Glutamatergic neuron (in vitro differentiated cells): Measurements from ENCODE around the gene TOMM6. TPM values are rescaled to one million over a fixed set of nuclear protein-coding genes. Genes with fewer than 3 reads are reported as not detected.
"Not testable (repeated sequence)": the region's sequence is repeated elsewhere in the genome, so short reads cannot be mapped to it uniquely, and the experiment has no call there.

Experiments used
- DNase-seq: peaks from one replicate; pipeline ENCODE4 v3.0.0; 2022
- H3K27ac Mint-ChIP-seq: one replicate; pipeline ENCODE4 v1.8.0; 2020; ENCODE audit warnings: mild to moderate bottlenecking, mixed read lengths, inconsistent platforms; ENCODE audit not compliant: unreplicated experiment
- H3K27me3 Mint-ChIP-seq: one replicate; pipeline ENCODE4 v1.8.0; 2020; ENCODE audit warnings: mild to moderate bottlenecking, moderate library complexity, mixed read lengths, inconsistent platforms; ENCODE audit not compliant: unreplicated experiment
- H3K36me3 Mint-ChIP-seq: one replicate; pipeline ENCODE4 v1.8.0; 2020; ENCODE audit warnings: mild to moderate bottlenecking, mixed read lengths, inconsistent platforms; ENCODE audit not compliant: unreplicated experiment
- H3K4me1 Mint-ChIP-seq: one replicate; pipeline ENCODE4 v1.8.0; 2020; ENCODE audit warnings: mild to moderate bottlenecking, low read depth, mixed read lengths, inconsistent platforms; ENCODE audit not compliant: unreplicated experiment
- H3K4me3 Mint-ChIP-seq: one replicate; pipeline ENCODE4 v1.8.0; 2020; ENCODE audit warnings: mild to moderate bottlenecking, mixed read lengths, inconsistent platforms; ENCODE audit not compliant: unreplicated experiment
- H3K9me3 Mint-ChIP-seq: one replicate; pipeline ENCODE4 v1.8.0; 2020; ENCODE audit warnings: mild to moderate bottlenecking, moderate library complexity, mixed read lengths, inconsistent platforms; ENCODE audit not compliant: unreplicated experiment
- total RNA-seq: library from RNA; stranded (reverse); fragmentation: NEBNext Ultra II Directional; extraction: Animal tissue kit (Norgen Biotek cat#: 25700); gene quantifications from one replicate; pipeline ENCODE4 v1.2.1, GENCODE V29; 2021; ENCODE audit not compliant: unreplicated experiment
- TF ChIP-seq, protein P1 (sequence below): fragments of 200-600 bp; sonication (generic); IDR thresholded peaks from one replicate; pipeline ENCODE4 v1.5.0; 2021; ENCODE audit not compliant: partially characterized antibody, unreplicated experiment

TOMM6 gene
- total RNA-seq, 1 donor from 2014 or later = 111 TPM

DNA sequence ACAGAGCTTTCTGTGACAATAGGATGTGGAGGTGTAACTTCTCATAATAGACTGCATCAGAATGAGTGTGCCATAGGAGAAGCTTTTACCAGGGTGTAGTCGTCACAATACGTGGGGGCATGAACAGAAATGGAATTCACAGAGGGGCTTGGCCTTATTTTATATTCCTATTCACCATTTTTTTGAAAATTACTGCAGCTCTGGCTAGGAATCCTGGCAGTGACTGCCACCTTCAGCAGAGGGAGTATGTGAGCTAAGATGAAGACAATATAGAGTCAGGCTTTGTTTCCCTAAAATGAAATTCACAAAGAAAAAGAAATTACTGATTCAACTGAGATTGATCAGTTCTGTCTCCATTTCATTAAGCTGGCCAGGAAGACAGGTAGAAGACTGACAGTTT, 13.9 kb downstream of the TOMM6 start:
- Mint-ChIP-seq H3K36me3 (no peaks in the 10 kb centered on the region), H3K9me3 (peaks cover 4% of the 10 kb centered on the region), H3K4me3 (no peak overlapping the region), H3K27me3 (no peaks in the 10 kb centered on the region), H3K27ac (no peak overlapping the region), H3K4me1 (peaks cover 3% of the 10 kb centered on the region)
- TF ChIP-seq, protein P1, sequence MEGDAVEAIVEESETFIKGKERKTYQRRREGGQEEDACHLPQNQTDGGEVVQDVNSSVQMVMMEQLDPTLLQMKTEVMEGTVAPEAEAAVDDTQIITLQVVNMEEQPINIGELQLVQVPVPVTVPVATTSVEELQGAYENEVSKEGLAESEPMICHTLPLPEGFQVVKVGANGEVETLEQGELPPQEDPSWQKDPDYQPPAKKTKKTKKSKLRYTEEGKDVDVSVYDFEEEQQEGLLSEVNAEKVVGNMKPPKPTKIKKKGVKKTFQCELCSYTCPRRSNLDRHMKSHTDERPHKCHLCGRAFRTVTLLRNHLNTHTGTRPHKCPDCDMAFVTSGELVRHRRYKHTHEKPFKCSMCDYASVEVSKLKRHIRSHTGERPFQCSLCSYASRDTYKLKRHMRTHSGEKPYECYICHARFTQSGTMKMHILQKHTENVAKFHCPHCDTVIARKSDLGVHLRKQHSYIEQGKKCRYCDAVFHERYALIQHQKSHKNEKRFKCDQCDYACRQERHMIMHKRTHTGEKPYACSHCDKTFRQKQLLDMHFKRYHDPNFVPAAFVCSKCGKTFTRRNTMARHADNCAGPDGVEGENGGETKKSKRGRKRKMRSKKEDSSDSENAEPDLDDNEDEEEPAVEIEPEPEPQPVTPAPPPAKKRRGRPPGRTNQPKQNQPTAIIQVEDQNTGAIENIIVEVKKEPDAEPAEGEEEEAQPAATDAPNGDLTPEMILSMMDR = peak; percentile 27
- no peak for DNase-seq

DNA sequence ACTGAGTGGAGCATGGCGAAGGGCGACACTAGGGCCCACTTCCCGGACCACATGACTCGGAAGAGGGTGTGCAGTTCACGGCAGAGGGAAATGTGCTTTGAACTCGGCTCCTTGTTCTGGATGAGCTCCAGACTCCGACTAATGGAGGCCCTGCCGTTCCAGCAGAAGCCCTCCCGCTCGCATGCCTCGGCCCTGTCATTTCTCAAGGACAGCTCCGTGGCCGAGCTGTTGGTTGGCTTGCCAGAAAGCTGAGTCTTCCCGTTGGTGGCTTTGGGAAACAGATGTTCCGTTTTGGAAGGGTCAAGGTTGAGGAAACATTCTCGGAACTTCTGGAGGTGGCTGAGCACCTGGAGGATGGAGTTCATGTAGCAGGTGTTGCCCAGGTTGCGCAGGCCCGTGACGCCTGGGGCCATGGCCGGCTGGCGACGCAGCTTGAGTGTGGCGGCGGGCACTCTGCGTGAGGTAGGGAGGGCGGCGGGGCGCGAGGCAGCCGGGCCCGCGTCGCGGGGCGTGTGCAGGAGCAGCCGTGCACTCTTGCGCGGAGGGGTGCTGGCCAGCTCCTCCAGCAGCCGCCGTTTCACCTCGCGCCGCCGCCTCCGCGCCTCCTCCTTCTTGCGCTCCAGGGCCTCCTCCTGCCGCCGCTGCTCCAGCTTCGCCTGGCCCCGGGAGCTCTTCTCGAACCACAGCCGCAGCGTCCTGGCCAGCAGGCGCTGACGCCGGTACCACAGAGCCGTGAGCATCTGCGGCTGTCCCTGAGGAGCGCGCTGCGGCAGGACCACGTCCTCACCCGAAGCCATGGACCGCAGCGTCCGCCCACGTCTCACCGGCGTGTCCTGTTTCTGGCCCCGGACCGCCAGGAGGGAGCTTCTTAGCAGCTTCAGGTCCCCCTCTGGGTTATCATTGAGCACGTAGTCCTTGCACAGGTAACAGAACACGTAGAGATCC, 18.6 kb downstream of the TOMM6 start:
- H3K4me3 Mint-ChIP-seq = no peak overlapping the region
- no peaks in the 10 kb centered on the region for H3K36me3 Mint-ChIP-seq
- no peaks in the 10 kb centered on the region for H3K27me3 Mint-ChIP-seq
- H3K4me1 Mint-ChIP-seq = peaks cover 3% of the 10 kb centered on the region
- H3K9me3 Mint-ChIP-seq = no peaks in the 10 kb centered on the region
- TF ChIP-seq, protein P1 = no peak
- H3K27ac Mint-ChIP-seq = no peak overlapping the region
- DNase-seq = no peak

DNA sequence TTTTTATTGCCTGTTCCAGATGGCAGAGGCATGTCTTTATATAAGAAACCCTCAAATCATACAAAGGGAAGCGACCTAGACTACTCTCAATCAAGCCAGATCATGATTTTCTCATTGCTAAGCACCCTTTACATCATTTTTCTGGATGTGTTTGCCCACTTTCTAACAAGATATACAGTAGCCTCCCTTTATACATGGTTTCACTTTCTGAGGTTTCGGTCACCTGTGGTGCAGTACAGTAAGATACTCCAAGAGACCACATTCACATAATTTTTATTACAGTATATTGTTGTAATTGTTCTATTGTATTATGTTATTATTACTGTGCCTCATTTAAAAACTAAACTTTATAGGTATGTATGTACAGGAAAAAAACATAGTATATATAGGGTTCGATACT, 23.6 kb downstream of the TOMM6 start:
- H3K4me1 Mint-ChIP-seq = peaks cover 16% of the 10 kb centered on the region
- no peak for DNase-seq
- H3K9me3 Mint-ChIP-seq = no peaks in the 10 kb centered on the region
- TF ChIP-seq, protein P1 = no peak
- no peak overlapping the region for H3K27ac Mint-ChIP-seq
- H3K4me3 Mint-ChIP-seq = no peak overlapping the region
- no peaks in the 10 kb centered on the region for H3K36me3 Mint-ChIP-seq
- H3K27me3 Mint-ChIP-seq = peaks cover 3% of the 10 kb centered on the region

DNA sequence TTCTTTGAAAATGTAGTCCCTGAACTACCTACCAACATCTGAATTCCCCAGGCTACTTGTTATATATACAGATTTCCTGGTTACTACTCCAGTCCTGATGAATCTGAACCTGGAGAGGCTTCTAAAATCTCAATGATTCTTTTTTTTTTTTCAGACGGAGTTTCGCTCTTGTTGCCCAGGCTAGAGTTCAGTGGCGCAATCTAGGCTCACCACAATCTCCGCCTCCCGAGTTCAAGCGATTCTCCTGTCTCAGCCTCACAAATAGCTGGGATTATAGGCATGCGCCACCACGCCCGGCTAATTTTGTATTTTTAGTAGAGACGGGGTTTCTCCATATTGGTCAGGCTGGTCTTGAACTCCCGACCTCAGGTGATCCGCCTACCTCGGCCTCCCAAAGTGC, 24.5 kb downstream of the TOMM6 start:
- H3K4me1 Mint-ChIP-seq = peaks cover 19% of the 10 kb centered on the region
- H3K27me3 Mint-ChIP-seq, H3K9me3 Mint-ChIP-seq, H3K27ac Mint-ChIP-seq, H3K4me3 Mint-ChIP-seq, H3K36me3 Mint-ChIP-seq, DNase-seq: not testable (repeated sequence)

DNA sequence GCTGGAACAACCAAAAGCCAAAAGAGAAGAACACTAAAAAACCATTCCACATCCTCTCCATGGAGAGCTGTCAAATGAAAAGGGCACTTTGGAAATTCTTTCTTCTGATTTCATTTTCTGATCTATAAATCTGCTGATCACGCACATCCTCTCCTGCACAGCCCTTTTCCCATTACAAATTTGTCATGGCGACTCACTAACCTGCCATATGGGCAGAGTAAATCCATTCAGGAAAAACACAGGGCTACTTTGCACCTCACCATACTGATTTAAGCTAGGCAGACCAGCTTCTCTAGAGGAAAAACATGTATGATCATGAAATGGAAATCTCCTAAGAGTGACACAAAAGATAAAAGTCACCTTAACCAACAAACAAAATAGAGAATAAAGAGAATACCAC, 26.0 kb downstream of the TOMM6 start:
- Mint-ChIP-seq H3K4me1 (peaks cover 19% of the 10 kb centered on the region), H3K4me3 (no peak overlapping the region), H3K27ac (peak overlapping the region; percentile 56), H3K36me3 (no peaks in the 10 kb centered on the region), H3K9me3 (no peaks in the 10 kb centered on the region), H3K27me3 (peaks cover 3% of the 10 kb centered on the region)
- DNase-seq = no peak
- TF ChIP-seq, protein P1 = no peak
